Trophoblast cell (in vitro differentiated cells and primary cell): ENCODE data around the gene TMEM208.
A peak's percentile ranks its signal among the peaks of the same experiment; 100 is the strongest.

ENCODE experiments used
- DNase-seq, 2 donors: peaks; one replicate each; pipeline ENCODE4 v3.0.0-alpha.2; 2016
- H2AFZ ChIP-seq: 2 replicates; pipeline ENCODE4 v1.6.1; 2013; ENCODE audit warnings: low read length, moderate library complexity, mild to moderate bottlenecking; ENCODE audit not compliant: insufficient read depth, poor library complexity
- H2AK5ac ChIP-seq: 2 replicates; pipeline ENCODE4 v1.6.1; 2013; ENCODE audit warnings: mild to moderate bottlenecking, low read length
- H2BK120ac ChIP-seq: 2 replicates; pipeline ENCODE4 v1.6.1; 2013; ENCODE audit warnings: low read length, mild to moderate bottlenecking, moderate library complexity; ENCODE audit not compliant: insufficient read depth, poor library complexity
- H2BK12ac ChIP-seq: 2 replicates; pipeline ENCODE4 v1.6.1; 2013; ENCODE audit warnings: mild to moderate bottlenecking, low read length, moderate library complexity
- H2BK5ac ChIP-seq: 2 replicates; pipeline ENCODE4 v1.6.1; 2013; ENCODE audit warnings: low read length, low read depth, moderate library complexity, mild to moderate bottlenecking; ENCODE audit not compliant: poor library complexity
- H3K14ac ChIP-seq: 2 replicates; pipeline ENCODE4 v1.6.1; 2013; ENCODE audit warnings: mild to moderate bottlenecking, low read length
- H3K18ac ChIP-seq: 2 replicates; pipeline ENCODE4 v1.6.1; 2013; ENCODE audit warnings: mild to moderate bottlenecking, low read length
- H3K23ac ChIP-seq: 2 replicates; pipeline ENCODE4 v1.6.1; 2013; ENCODE audit warnings: low read length
- H3K27ac ChIP-seq: 2 replicates; pipeline ENCODE4 v1.5.1; 2013; ENCODE audit warnings: low read depth, mild to moderate bottlenecking, inconsistent platforms, low read length, moderate library complexity
- H3K27me3 ChIP-seq: 2 replicates; pipeline ENCODE4 v1.6.1; 2013; ENCODE audit warnings: inconsistent platforms, mild to moderate bottlenecking, low read length, moderate library complexity; ENCODE audit not compliant: insufficient read depth
- H3K36me3 ChIP-seq, 2 experiments: 1 replicate in 1 of 2; 2 replicates in 1 of 2; pipeline ENCODE4 v1.6.1; 2013; ENCODE audit warnings: low read length in 2 of 2, mild to moderate bottlenecking in 2 of 2, moderate library complexity in 1 of 2; ENCODE audit not compliant: insufficient read depth in 2 of 2, control insufficient read depth in 1 of 2
- H3K4ac ChIP-seq: 2 replicates; pipeline ENCODE4 v1.6.1; 2013; ENCODE audit warnings: low read depth, mild to moderate bottlenecking, low read length, moderate library complexity
- H3K4me1 ChIP-seq, 2 experiments: 1 replicate in 1 of 2; 2 replicates in 1 of 2; pipeline ENCODE4 v1.6.1; 2013; ENCODE audit warnings: low read length in 2 of 2, mild to moderate bottlenecking in 2 of 2, moderate library complexity in 1 of 2; ENCODE audit not compliant: insufficient read depth in 2 of 2, control insufficient read depth in 1 of 2
- H3K4me2 ChIP-seq: 2 replicates; pipeline ENCODE4 v1.6.1; 2013; ENCODE audit warnings: inconsistent platforms, mild to moderate bottlenecking, low read length, moderate library complexity
- H3K4me3 ChIP-seq: 2 replicates; pipeline ENCODE4 v1.5.1; 2013; ENCODE audit warnings: mild to moderate bottlenecking, low read depth, low read length, inconsistent platforms
- H3K79me1 ChIP-seq: one replicate; pipeline ENCODE4 v1.6.1; 2013; ENCODE audit warnings: low read length
- H3K79me2 ChIP-seq: 2 replicates; pipeline ENCODE4 v1.6.1; 2013; ENCODE audit warnings: low read length, mild to moderate bottlenecking; ENCODE audit not compliant: control insufficient read depth, insufficient read depth, poor library complexity
- H3K9ac ChIP-seq: 2 replicates; pipeline ENCODE4 v1.6.1; 2013; ENCODE audit warnings: mild to moderate bottlenecking, low read length
- H3K9me3 ChIP-seq: 2 replicates; pipeline ENCODE4 v1.6.1; 2013; ENCODE audit warnings: low read depth, mild to moderate bottlenecking, control low read depth, inconsistent platforms, low read length; ENCODE audit not compliant: insufficient read depth
- H4K12ac ChIP-seq: 2 replicates; pipeline ENCODE4 v1.6.1; 2013; ENCODE audit warnings: low read depth, mild to moderate bottlenecking, low read length, moderate library complexity
- H4K8ac ChIP-seq: 2 replicates; pipeline ENCODE4 v1.6.1; 2013; ENCODE audit warnings: low read depth, mild to moderate bottlenecking, low read length, moderate library complexity
- H4K91ac ChIP-seq: one replicate; pipeline ENCODE4 v1.6.1; 2013; ENCODE audit warnings: low read depth, mild to moderate bottlenecking, low read length, moderate library complexity
- WGBS: extraction: QIAGEN DNeasy Blood & Tissue Kit; methylation state at CpG from one replicate; pipeline ENCODE4 v1.1.7; 2013; ENCODE audit warnings: missing lambda C conversion rate; ENCODE audit not compliant: insufficient read length, insufficient coverage; ENCODE audit errors: extremely low coverage; 5-methylcytosine and 5-hydroxymethylcytosine counted together

The TMEM208 gene

DNA sequence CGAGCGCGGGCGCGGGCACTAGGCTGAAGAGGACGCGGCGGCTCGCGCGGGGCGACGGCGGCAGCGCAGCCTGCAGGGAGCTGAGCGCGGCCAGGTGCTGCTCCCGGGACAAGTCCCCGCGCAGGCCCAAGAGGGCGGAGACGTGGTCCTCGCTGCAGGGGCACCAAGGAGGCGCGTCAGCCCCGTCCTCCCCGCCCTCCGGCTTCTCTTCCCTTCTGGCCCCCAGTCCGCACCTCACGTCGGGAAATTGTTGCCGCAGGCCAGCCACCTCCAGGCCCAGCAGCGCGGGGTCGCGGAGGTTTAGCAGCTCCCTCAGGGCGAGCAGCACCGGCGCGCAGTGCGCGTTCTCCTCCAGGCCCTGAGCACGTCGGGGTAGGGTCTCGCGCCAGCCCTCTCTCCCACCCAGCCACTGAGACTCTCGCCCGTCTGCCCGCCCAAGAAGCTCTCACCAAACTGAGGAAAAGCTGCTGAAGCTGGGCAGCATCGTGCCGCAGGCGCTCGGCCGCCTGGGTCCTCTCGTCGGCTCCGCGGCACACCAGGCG lies 42.4 kb upstream of the TMEM208 start:
- no peak overlapping the region for H4K12ac ChIP-seq
- DNase-seq = no peak

DNA sequence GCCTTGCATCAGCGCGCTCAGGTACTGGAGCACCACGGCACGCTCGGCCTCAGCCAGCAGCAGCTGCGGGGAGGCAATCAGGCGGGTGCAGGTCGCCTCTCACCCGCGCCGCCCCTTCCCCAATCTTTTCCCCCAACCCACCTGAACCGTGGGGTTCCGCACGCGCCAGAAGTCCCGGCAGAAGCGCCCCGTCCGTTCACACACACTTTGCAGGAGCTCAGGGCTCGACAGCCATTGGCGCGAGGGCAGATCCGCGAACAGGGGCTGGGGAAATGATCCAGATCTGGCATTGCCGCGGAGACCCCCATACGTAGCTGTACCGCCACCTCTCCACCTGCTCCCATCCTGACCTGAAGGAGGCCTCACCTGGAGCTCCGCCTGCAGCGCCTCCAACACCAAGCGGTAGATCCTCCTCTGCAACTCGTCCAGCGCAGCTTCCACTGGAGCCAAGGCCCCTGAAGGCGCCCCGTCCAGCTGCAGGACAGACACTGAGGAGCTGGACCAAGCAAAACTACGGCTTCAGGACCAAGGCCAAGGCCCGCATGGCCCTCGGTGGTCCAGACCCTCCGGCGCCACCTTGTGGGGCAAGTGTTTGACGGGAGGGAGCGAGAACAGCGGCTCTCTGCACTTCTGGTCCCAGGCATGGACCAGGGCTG lies 41.8 kb upstream of the TMEM208 start:
- H3K18ac ChIP-seq = no peak overlapping the region
- no peak overlapping the region for H3K23ac ChIP-seq
- no peak overlapping the region for H3K4me3 ChIP-seq
- H3K9me3 ChIP-seq = peaks cover 6% of the 10 kb centered on the region
- H4K8ac ChIP-seq = no peak overlapping the region
- no peak overlapping the region for H2AK5ac ChIP-seq
- H3K4me1 ChIP-seq = peaks cover 26 to 38% of the 10 kb centered on the region in 2 experiments
- no peak overlapping the region for H2BK120ac ChIP-seq
- no peak overlapping the region for H3K14ac ChIP-seq
- peak overlapping the region; percentile 85 for H3K4me2 ChIP-seq
- no peak overlapping the region for H2BK5ac ChIP-seq
- DNase-seq = peak; percentile 95 to 97
- H3K79me2 ChIP-seq = peaks cover 4% of the 10 kb centered on the region
- no peak overlapping the region for H4K12ac ChIP-seq
- peaks cover 10% of the 10 kb centered on the region for H3K79me1 ChIP-seq
- WGBS = no CpG with 5 or more reads among the region's 43 CpGs
- no peak overlapping the region for H2BK12ac ChIP-seq
- H3K4ac ChIP-seq = no peak overlapping the region
- H3K36me3 ChIP-seq = no peaks in the 10 kb centered on the region
- H2AFZ ChIP-seq = no peak overlapping the region
- H3K27ac ChIP-seq = no peak overlapping the region
- H4K91ac ChIP-seq = no peak overlapping the region
- peaks cover 3% of the 10 kb centered on the region for H3K27me3 ChIP-seq
- H3K9ac ChIP-seq = no peak overlapping the region

More for the DNA sequence above, 42.4 kb upstream of the TMEM208 start:
- Histone ChIP-seq H3K79me1 (peaks cover 10% of the 10 kb centered on the region), H3K9me3 (peaks cover 9% of the 10 kb centered on the region), H3K23ac (no peak overlapping the region), H3K9ac (no peak overlapping the region), H2BK12ac (no peak overlapping the region), H3K36me3 (no peaks in the 10 kb centered on the region), H2BK5ac (no peak overlapping the region), H3K79me2 (peaks cover 4% of the 10 kb centered on the region), H3K18ac (peak overlapping the region; percentile 13), H4K91ac (no peak overlapping the region), H3K27ac (no peak overlapping the region), H2BK120ac (no peak overlapping the region), H3K4me1 (peaks cover 26 to 38% of the 10 kb centered on the region in 2 experiments), H3K27me3 (peaks cover 3% of the 10 kb centered on the region), H3K4ac (no peak overlapping the region), H2AFZ (no peak overlapping the region), H3K4me3 (peak overlapping the region; percentile 95), H2AK5ac (no peak overlapping the region), H4K8ac (no peak overlapping the region), H3K14ac (no peak overlapping the region), H3K4me2 (peak overlapping the region; percentile 85)
- WGBS = no CpG with 5 or more reads among the region's 59 CpGs

DNA sequence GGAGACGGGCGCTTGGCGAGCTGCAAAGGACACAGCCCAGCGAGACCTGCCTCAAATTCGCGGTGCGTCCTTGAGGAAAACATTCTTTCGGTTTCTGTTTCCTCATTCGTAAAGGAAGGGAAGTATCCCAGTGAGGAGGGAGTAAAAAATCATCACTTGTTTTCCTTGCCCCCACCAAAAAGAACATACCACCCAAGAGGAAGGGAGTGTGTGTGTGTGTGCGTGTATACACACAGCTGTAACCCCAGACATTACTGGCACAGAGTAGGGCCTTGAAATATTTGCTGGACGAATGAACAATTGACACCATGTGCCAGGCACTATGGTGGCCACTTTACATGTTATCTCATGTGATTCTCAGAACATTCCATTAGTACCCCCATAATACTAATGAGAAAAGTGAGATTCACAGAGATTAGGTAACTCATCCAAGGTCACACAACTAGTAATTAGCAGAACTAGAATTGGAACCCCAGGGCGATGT lies 41.2 kb upstream of the TMEM208 start:
- Histone ChIP-seq H3K4me1 (peaks cover 26 to 38% of the 10 kb centered on the region in 2 experiments), H4K91ac (no peak overlapping the region), H2AFZ (no peak overlapping the region), H3K18ac (no peak overlapping the region), H3K79me2 (peaks cover 4% of the 10 kb centered on the region), H3K4me2 (no peak overlapping the region), H4K8ac (no peak overlapping the region), H3K27ac (no peak overlapping the region), H3K4ac (no peak overlapping the region), H2BK120ac (no peak overlapping the region), H3K4me3 (no peak overlapping the region), H2BK5ac (no peak overlapping the region), H3K27me3 (peaks cover 3% of the 10 kb centered on the region), H4K12ac (no peak overlapping the region), H3K14ac (no peak overlapping the region), H3K9me3 (peaks cover 6% of the 10 kb centered on the region), H3K79me1 (peaks cover 10% of the 10 kb centered on the region), H2AK5ac (no peak overlapping the region), H3K9ac (no peak overlapping the region), H3K36me3 (no peaks in the 10 kb centered on the region), H3K23ac (no peak overlapping the region), H2BK12ac (no peak overlapping the region)
- no CpG with 5 or more reads among the region's 12 CpGs for WGBS
- DNase-seq = no peak

DNA sequence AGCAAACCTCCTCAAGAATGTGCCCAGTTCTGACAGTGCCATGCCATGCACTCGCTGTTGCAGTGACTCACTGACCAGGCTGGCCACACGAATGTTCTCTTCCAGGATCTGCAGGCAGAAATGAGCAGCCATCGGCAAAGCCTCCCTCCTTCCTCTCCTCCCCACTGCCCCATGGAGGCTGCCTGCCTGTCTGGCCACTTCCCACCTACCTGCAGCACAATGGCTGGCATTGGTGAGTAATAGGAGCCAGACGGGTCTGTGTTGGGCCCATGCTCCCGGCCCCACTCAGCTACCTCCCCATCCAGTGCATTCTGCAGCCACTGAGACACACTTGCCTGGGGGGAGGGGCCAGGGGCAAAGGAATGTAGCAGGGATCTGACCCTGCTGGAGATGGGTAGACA lies 40.4 kb upstream of the TMEM208 start:
- Histone ChIP-seq H3K9ac (no peak overlapping the region), H2BK12ac (no peak overlapping the region), H3K27me3 (peaks cover 3% of the 10 kb centered on the region), H2AFZ (no peak overlapping the region), H3K14ac (no peak overlapping the region), H3K27ac (peak overlapping the region; percentile 41), H3K79me1 (peaks cover 10% of the 10 kb centered on the region), H3K9me3 (peaks cover 6% of the 10 kb centered on the region), H3K4ac (no peak overlapping the region), H2BK5ac (no peak overlapping the region), H4K91ac (no peak overlapping the region), H2BK120ac (no peak overlapping the region), H3K79me2 (peaks cover 4% of the 10 kb centered on the region), H3K23ac (no peak overlapping the region), H3K4me1 (peaks cover 26 to 40% of the 10 kb centered on the region in 2 experiments), H3K36me3 (no peaks in the 10 kb centered on the region), H4K8ac (no peak overlapping the region), H3K18ac (no peak overlapping the region), H3K4me2 (peak overlapping the region; percentile 10), H4K12ac (no peak overlapping the region), H3K4me3 (no peak overlapping the region), H2AK5ac (no peak overlapping the region)
- peak; percentile 85 to 90 for DNase-seq
- WGBS = no CpG with 5 or more reads among the region's 5 CpGs
